Panc1 (cell line): ENCODE results near the gene FAM53A.

Experiments used
- POLR2AphosphoS5 ChIP-seq: IDR thresholded peaks from 2 replicates; pipeline ENCODE4 v1.6.1; 2012; ENCODE audit warnings: mild to moderate bottlenecking, low read depth, low read length, moderate library complexity
- TF ChIP-seq, protein P1 (sequence below): fragments of 450-650 bp; IDR thresholded peaks from 2 replicates; pipeline ENCODE4 v1.5.1; 2017; ENCODE audit warnings: mild to moderate bottlenecking
- TF ChIP-seq, protein P2 (sequence below), 2 experiments: IDR thresholded peaks; 2 replicates each; pipeline ENCODE4 v1.6.1; 2011 to 2012; ENCODE audit warnings: low read depth in 2 of 2, control low read depth in 1 of 2, low read length in 1 of 2, mild to moderate bottlenecking in 1 of 2, moderate library complexity in 1 of 2; ENCODE audit not compliant: insufficient read depth in 1 of 2

DNA sequence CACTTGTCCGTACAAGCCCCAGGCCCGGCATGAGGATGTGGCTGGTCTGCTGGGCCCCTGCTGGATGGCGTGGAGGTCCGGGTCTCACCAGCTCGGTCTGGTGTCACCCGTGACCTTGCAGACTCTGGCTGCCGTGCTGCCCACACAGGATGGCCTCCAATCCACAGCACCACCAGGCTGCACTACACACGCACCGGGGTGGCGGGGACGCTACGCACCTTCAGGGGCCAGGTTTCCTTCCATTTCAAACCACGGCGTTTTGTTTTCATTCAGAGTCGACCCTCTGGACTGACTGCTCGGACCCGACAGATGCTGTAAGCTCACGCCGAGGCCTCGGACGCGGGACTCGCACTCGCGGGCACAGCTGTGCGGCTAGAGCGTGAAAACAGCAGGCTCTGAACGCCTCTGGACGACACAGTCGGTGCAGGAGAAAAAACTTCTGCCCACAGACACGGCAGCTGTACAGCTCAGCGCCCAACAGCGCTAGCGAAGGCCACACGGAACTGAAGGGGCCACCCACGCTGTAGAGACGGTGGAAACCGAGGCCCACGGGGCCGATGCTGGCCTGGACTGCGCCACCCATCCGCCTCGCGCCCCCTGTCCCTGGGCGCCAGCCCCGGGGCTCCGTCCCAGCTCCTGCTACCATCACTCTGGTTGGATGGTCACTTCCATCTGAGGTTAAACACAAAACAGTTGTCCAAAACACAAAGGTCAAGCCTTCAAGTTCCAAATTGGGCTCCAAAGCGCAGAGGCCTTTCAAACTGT lies 40.0 kb downstream of the FAM53A start:
- TF ChIP-seq, protein P1, sequence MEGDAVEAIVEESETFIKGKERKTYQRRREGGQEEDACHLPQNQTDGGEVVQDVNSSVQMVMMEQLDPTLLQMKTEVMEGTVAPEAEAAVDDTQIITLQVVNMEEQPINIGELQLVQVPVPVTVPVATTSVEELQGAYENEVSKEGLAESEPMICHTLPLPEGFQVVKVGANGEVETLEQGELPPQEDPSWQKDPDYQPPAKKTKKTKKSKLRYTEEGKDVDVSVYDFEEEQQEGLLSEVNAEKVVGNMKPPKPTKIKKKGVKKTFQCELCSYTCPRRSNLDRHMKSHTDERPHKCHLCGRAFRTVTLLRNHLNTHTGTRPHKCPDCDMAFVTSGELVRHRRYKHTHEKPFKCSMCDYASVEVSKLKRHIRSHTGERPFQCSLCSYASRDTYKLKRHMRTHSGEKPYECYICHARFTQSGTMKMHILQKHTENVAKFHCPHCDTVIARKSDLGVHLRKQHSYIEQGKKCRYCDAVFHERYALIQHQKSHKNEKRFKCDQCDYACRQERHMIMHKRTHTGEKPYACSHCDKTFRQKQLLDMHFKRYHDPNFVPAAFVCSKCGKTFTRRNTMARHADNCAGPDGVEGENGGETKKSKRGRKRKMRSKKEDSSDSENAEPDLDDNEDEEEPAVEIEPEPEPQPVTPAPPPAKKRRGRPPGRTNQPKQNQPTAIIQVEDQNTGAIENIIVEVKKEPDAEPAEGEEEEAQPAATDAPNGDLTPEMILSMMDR, result no peak
- TF ChIP-seq, protein P2, sequence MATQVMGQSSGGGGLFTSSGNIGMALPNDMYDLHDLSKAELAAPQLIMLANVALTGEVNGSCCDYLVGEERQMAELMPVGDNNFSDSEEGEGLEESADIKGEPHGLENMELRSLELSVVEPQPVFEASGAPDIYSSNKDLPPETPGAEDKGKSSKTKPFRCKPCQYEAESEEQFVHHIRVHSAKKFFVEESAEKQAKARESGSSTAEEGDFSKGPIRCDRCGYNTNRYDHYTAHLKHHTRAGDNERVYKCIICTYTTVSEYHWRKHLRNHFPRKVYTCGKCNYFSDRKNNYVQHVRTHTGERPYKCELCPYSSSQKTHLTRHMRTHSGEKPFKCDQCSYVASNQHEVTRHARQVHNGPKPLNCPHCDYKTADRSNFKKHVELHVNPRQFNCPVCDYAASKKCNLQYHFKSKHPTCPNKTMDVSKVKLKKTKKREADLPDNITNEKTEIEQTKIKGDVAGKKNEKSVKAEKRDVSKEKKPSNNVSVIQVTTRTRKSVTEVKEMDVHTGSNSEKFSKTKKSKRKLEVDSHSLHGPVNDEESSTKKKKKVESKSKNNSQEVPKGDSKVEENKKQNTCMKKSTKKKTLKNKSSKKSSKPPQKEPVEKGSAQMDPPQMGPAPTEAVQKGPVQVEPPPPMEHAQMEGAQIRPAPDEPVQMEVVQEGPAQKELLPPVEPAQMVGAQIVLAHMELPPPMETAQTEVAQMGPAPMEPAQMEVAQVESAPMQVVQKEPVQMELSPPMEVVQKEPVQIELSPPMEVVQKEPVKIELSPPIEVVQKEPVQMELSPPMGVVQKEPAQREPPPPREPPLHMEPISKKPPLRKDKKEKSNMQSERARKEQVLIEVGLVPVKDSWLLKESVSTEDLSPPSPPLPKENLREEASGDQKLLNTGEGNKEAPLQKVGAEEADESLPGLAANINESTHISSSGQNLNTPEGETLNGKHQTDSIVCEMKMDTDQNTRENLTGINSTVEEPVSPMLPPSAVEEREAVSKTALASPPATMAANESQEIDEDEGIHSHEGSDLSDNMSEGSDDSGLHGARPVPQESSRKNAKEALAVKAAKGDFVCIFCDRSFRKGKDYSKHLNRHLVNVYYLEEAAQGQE (IDR thresholded peaks at IDR 0.05; ENCODE audit: insufficient read depth in 1 of 2, low read depth in 2 of 2, low read length in 1 of 2), result no peak
- no peak for TF ChIP-seq POLR2AphosphoS5
